Spleen (tissue), 7 donors: Measurements from ENCODE around the gene PPFIA1.

Experiments
- CTCF ChIP-seq, 11 experiments: fragments of 200-600 bp in 7 of 11; fragments of 450-650 bp in 4 of 11; sonication (generic) in 4 of 11; IDR thresholded peaks in 8 of 11; conservative IDR thresholded peaks in 3 of 11; 1 replicate in 7 of 11; 2 replicates in 4 of 11; pipeline versions ENCODE4 v1.4.0 to v1.8.0; 2016 to 2021; ENCODE audit warnings: antibody characterized with exemption in 11 of 11, inconsistent platforms in 4 of 11, mild to moderate bottlenecking in 1 of 11
- POLR2A ChIP-seq, 3 donors: fragments of 450-650 bp; IDR thresholded peaks; one replicate each; pipeline ENCODE4 v1.5.1; 2017; ENCODE audit warnings: antibody characterized with exemption in 3 of 3, mild to moderate bottlenecking in 1 of 3
- POLR2AphosphoS5 ChIP-seq, 3 donors: sonication (generic); formaldehyde crosslinking; IDR thresholded peaks; one replicate each; pipeline ENCODE4 v1.5.1; 2017; ENCODE audit warnings: antibody characterized with exemption in 3 of 3
- donor health status: DM: no; HTN: no; CAD: no; lungs with moderate emphysema.
- donor health status: DM: no; HTN: no; CAD: no.
- donor health status: DM: no; HTN: no; CAD: no.

- no peak for TF ChIP-seq CTCF (IDR thresholded peaks at IDR 0.05 in 8 of 11, conservative IDR thresholded peaks at IDR 0.05 in 3 of 11)
- no peak for TF ChIP-seq POLR2A (IDR thresholded peaks at IDR 0.05)
- TF ChIP-seq POLR2AphosphoS5 (IDR thresholded peaks at IDR 0.05): no peak
Observed at GRCh38 chr11:70265341-70265740, 5.1 kb upstream of the PPFIA1 start.
